ENCODE results near the gene RAB11FIP3.
"Not testable (repeated sequence)": the region's sequence is repeated elsewhere in the genome, so short reads cannot be mapped to it uniquely, and the experiment has no call there.

RAB11FIP3 gene

DNA sequence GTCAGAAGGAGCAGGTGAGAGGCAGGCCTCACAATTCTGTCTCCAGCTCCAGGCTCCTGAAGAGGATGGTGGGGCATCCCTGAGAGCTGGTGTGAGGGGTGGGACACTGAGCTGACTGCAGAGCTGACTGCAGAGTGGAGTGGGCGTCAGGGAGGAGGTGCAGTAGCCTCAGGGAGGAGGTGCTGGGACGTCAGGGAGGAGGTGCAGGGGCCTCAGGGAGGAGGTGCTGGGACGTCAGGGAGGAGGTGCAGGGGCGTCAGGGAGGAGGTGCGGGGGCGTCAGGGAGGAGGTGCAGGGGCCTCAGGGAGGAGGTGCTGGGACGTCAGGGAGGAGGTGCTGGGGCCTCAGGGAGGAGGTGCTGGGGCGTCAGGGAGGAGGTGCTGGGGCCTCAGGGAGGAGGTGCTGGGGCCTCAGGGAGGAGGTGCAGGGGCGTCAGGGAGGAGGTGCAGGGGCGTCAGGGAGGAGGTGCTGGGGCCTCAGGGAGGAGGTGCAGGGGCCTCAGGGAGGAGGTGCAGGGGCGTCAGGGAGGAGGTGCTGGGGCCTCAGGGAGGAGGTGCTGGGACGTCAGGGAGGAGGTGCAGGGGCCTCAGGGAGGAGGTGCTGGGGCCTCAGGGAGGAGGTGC, 41.9 kb downstream of the RAB11FIP3 start:
- not testable (repeated sequence) for DNase-seq (ENCODE audit: low read depth)

DNA sequence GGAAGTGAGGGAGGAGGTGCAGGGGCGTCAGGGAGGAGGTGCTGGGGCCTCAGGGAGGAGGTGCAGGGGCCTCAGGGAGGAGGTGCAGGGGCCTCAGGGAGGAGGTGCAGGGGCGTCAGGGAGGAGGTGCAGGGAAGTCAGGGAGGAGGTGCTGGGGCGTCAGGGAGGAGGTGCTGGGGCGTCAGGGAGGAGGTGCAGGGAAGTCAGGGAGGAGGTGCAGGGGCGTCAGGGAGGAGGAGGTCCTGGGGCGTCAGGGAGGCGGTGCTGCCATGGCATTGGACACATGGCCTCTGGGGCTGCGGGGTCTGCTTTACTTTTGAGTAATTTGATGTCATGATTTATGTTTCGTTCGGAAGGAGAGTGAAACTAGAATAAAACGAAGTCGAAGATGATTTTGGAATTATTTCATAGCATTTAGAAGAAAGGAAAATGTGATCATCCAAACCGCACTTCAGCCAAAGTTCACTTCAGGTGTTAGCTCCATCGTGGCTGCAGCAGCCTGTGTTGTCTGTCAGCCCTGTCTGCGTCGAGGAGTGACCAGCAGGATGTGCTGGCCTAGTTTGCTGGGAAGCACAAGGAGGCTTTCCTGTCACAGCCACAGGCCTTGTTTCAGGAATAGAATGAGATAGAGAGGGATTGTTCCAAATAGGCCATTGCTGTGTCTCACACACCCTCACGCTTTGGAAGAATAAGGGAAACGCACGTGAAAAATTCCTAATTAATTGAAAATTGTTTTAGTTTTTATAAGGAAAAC, 42.8 kb downstream of the RAB11FIP3 start:
- no peak for DNase-seq (ENCODE audit: low read depth)

DNA sequence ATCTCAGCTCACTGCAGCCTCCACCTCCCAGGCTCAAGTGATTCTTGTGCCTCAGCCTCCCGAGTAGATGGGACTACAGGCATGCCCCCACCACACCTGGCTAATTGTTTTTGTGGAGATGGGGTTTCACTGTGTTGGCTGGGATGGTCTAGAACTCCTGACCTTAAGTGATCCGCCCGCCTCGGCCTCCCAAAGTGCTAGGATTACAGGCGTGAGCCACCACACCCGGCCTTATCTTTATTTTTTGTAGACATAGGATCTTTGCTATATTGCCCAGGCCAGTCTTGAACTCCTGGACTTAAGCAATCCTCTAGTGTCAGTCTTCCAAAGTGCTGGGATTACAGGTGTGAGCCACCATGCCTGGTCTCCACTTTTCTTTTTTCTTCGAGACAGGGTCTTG, 44.0 kb downstream of the RAB11FIP3 start:
- not testable (repeated sequence) for DNase-seq (ENCODE audit: low read depth)

DNA sequence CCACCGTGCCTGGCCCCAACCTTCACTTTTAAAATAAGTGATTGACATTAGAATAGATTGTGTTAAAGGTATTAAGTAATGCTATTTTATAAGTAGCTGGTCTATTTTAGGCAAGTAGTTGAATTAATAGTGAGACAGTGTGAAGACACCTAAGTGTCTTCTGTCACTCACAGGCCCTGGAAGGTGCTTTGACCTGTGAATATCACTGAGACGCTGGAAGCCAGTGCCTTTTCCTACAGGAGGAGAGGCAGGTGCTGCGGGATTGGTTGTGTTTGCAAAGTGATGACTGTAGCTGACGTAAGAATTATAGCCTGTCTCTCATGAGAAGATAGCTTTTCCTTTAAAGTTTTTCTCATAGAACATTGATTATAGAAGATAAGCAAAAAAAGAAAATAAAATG, 45.0 kb downstream of the RAB11FIP3 start:
- no peak for DNase-seq (ENCODE audit: low read depth)

DNA sequence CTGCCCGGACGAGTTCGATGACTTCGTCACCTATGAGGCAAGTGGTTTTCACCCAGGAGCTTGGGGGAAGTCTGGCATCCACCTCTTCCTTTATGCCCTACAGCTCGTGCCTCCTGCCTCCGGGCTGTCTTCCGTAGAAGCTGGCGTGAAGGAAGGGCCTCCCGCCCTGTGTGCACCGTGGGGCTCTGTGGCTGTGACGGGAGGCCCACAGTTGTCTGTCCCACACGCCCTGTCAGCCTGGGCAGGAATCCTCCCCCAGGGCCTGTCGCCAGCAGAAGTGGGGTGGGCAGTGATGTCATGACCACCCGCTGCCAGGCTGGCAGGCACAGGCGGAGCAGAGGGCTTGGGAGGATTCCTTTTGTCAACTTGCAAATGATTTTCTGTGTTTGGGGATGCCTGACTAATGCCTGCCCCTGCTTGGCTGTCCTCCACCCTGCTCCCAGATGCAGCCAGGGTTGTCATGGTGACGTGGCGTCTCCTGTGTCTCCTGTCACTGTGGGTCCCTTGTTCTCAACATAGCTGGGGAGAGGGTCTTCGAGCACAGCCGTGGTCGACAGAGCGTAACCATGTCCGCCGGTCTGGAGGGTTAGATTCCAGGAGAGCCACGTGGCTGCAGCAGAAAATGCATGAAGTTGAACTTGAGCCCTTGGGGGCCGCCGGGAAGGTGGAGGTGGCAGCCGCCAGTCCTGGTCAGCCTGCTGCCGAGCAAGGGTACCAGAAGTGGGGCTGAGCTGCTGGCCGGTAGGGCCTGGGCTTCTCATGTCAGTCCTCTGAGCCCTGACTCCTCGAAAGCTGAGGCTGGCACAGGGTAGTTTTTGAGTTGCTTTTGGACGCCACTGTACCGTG, 46.1 kb downstream of the RAB11FIP3 start:
- no peak for DNase-seq (ENCODE audit: low read depth)

DNA sequence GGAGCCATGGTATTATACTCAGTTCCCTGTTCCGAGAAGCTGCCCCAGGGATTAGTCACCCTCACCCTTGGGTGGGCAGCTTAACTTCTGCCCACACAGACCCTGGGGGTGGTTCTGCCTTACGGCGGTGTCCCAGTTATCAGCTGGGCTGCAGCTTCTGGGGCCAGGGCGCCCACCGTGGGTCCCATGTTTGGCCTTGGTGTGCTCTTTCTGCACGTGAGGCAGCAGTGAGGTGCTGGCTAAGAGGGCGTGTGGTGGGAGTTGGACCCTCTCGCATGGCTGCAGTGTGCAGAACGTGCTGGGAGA, 46.7 kb downstream of the RAB11FIP3 start:
- no peak for DNase-seq (ENCODE audit: low read depth)

DNA sequence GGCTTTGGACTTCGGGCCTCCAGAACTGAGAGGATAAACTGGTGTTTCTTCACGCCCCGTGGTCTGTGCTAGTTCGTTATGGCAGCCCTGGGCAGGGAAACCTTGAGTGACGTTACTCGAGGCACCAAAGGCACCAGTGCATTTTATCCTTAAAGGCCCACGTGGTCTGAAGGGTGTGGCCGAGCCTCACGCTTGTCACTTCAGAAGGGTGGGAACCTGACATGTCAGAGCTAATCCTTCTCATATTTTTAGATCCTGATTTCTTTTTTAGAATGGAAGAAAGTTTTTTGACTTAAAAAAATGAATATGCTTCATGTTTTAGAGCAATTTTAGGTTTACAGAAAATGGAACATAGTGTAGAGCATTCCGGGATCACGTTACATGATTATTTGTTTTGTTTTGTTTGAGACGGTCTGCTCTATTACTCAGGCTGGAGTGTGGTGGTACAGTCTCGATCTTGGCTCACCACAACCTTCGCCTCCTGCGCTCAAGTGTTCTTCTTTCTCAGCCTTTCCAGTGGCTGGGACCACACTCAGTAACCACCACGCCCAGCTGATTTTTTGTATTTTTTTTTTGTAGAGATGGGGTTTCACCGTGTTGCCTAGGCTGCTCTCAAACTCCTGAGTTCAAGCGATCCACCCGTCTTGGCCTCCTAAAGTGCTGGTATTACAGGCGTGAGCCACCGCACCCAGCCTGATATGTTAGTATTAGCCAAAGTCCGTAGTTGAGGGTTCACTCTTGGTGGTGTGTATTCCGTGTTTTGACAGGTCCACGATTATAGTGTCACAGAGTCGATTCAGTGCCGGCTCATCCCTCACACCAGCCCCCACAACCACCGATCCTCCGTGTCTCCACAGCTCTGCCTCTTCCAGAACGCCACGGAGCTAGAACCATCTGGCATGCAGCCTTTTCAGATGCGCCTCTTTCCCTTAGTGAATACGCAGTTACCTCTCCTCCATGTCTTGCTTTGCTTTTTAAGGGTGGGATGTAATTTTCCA, 47.9 kb downstream of the RAB11FIP3 start:
- no peak for DNase-seq (ENCODE audit: low read depth)

DNA sequence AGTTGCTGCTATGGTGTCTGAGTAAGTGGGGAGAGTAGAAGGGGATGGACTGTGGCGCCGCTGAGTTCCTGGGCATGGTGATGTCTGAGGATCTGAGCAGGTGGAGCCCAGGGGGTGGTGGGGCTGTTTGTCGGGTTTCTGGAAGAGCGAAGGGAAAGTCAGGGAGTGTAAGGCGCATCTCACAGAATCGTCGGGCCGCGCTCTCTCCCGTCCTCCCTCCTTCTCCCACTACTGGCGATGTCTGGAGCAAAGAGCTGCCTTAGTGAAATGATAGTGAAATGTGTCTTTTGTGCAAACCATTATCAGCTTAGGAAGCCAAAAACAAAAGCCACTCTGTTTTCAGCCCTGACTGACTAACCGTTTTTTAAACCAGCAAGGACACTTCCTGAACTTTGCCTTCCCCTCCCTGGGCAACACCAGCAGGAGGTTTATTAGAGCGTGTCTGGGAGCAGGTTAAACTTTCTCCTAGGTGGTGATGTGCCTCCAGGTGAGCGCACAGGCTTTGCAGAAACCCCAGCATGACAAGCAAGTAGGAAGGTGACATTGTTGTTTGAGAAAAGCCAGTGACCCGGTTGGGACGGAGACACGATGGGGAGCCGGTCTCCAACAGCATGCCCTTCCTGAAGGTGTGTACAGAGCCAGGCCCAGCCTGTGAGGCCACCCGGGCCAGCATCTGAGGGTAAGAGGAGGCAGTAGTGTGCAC, 49.1 kb downstream of the RAB11FIP3 start:
- DNase-seq (ENCODE audit: low read depth): no peak

DNA sequence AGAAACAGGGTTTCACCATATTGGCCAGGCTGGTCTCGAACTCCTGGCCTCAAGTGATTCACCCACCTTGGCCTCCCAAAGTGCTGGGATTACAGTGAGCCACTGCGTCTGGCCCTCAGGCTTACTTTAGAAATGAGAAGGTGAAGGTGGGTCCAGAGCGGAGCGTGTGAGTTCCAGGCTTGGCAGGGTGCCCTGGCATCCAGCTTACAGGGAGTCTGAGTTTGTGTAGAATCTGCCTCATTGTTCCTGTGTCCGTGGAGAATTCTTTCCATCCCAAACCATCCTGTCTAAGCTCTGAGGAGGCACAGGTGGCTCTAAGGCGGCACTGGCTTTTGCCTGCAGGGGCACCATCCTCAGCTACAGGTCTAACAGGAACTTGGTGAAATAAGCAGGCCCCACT, 50.6 kb downstream of the RAB11FIP3 start:
- DNase-seq (ENCODE audit: low read depth): no peak

DNA sequence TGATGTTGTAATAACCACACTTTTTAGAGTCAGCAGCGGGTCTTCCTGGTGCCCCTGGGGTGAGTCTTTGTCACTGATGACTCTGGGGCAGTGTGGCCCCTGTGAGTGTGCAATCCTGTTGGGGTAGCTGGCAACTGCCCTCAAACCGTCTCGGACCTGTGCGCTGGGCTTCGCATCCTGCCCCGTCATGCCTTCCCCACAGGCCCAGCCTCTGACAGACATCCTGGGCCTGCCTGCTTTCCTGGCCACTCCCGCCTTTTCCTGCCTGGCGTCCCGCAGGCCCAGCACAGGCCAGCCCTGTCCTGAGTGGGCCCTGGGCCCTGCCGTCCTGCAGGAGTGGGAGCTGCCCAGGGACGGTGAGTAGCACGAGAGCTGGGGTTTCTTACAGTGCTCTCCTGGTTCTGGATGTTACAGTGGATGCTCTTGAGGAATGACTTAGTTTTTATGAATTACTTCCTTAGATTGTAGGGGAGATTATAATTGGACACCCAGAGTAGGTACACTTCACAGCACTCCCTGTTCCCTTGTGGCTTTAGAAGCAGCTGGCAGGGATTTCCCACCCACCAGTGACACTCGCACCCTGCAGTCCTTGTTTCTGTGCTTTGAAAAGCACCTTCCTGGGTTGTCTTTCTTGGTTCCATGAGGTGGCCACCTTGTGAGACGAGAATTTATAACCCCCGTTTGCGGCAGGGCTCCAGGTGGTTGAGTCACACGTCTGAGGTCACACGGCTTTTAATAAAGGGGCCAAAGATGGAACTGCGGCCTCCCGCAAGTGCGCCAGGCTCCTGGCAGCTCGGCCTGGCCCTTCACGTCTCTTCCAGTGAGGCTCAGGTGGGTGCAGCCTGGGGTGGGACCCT, 52.1 kb downstream of the RAB11FIP3 start:
- no peak for DNase-seq (ENCODE audit: low read depth)

DNA sequence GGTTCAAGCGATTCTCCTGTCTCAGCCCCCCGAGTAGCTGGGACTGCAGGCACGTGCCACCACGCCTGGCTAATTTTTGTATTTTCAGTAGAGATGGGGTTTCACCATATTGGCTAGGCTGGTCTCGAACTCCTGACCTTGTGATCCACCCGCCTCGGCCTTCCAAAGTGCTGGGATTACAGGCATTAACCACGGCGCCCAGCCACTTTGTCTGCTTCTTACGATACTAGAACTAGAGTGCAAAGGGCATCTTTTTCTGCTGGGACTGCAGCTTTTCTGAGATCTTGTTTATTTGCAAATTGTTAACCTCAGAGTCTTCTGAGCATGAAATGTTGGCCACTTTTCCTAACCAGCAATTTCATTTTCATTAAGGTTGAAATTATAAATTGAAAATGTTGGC, 52.8 kb downstream of the RAB11FIP3 start:
- not testable (repeated sequence) for DNase-seq (ENCODE audit: low read depth)

DNA sequence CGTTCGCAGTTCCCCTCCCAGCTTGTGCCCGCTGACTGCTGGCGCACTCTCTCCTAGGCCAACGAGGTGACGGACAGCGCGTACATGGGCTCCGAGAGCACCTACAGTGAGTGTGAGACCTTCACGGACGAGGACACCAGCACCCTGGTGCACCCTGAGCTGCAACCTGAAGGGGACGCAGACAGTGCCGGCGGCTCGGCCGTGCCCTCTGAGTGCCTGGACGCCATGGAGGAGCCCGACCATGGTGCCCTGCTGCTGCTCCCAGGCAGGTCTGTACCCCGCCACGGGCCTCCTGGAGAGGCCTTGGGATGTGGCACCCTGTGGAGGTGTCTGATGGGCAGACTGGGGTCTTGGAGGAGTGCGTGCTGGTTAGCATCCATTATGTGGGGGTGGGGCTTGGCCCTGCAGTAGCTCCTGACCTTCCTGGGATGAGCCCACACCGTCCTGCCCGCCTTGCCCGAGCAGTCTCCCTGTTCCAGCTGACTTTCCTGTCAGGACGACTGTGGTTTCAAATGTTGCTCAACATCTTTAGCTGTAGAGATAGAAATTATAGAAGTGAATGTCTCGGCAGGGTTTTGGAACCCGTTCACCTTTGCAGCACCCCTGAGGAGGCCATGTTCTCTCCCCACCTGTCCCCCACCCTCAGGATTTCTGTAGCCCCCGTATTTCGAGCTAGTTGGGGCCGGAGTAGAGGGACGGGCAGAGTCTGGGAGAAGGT, 57.2 kb downstream of the RAB11FIP3 start:
- DNase-seq (ENCODE audit: low read depth): no peak

DNA sequence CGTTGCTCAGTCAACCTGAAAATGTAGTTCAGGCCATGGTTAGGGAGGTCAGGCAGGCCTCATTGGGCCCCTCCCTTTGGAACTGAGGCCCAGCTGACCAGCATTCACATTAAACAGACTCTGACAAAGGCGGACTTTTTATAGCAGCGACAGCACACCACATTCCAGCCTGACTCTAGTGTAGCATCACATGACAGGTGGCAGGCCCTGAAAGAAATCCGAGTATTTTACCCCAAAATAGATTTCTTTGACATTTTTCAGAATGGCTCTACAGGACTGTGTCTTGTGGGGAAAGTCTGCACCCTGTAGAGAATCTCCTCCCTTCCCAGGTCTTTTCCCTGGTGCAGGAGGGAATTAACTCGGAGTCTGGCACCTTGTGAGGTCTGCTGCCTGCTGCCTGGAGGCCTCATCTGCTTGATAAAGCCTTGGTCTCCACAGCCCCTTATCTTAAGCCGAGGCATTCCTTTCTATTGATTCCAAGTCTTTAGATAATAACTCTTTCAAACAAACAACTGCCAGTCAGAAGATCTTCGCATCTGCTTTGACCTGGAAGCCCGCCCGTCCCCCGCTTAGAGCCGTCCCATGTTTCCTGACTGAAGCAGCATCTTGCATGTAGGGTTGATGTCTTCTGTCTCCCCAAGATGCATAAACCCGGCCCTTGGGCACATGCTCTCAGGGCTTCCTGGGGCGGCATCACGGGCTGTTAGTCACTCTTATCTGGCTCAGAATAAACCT, 58.1 kb downstream of the RAB11FIP3 start:
- DNase-seq (ENCODE audit: low read depth): no peak

DNA sequence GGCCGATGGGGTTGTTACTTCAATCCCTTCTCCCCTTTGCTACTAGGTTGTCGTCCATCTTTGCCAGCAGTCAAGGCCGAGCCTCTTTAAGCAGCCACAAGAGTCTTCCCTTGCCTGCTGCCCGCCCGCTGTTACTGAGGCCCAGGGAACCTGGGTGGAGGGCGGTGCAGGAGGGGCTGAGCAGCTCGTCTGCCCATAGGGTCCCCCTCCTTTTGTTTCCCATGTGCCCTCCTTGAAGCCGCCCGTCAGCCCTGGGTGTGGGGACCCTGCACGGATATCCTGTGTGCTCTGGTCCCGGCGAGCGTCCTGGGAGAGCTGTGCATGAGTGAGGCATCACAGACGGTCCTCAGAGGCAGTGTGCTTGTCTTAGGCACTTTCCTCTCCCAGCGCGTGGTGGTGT, 64.2 kb downstream of the RAB11FIP3 start:
- no peak for DNase-seq (ENCODE audit: low read depth)

DNA sequence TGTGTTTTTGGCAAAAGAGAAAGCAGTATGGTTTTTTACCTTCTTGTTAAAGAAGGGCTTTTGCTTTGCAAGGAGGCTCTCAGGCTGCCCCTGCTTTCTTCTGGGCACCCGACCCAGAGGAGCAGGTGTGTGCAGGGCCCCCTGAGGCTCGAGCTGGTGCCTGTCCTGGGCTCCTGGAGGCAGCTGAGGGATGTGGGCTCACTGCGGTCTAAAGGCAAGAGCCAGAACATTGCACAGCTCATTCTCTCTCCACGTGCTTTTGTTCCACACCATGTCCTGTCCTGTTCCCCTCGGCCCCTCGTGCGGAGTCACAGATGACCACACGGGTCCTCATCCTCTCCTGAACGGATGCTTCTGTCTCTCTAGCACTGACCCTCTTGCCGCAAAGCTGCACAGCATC, 65.3 kb downstream of the RAB11FIP3 start:
- no peak for DNase-seq (ENCODE audit: low read depth)

DNA sequence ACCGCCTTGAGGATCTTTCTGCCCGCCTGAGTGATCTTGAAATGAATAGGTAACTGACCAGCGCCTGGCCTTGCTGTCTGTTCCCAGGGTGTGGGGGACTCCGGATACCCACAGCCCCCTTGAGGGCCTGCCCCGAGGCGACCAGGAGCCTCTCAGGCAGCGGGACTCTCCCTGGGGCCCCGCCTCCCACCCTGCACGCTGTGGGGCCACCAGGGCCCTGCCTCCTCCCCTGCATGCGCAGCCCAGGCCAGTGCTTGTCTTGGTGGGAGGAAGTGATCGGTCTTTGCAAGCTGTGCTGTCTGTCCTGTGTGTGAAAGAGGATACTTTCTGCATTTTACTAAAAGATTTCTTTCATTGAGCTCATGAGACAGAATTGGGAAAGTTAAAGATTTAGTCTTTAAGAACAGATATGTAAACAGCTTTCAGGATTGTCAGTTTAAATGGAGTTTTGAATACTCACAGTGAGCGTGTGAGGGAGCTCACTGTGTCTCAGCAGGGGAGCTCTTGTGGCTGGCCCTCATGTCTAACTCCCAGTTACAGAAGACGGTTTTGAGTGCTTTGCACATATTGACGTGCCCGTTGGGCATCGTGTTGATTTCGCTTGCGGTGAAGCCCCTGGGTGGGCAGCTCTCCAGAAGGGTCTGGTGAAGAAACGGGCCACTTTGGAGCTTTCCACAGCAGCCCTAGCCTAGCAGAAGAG, 65.9 kb downstream of the RAB11FIP3 start:
- DNase-seq (ENCODE audit: low read depth): no peak

DNA sequence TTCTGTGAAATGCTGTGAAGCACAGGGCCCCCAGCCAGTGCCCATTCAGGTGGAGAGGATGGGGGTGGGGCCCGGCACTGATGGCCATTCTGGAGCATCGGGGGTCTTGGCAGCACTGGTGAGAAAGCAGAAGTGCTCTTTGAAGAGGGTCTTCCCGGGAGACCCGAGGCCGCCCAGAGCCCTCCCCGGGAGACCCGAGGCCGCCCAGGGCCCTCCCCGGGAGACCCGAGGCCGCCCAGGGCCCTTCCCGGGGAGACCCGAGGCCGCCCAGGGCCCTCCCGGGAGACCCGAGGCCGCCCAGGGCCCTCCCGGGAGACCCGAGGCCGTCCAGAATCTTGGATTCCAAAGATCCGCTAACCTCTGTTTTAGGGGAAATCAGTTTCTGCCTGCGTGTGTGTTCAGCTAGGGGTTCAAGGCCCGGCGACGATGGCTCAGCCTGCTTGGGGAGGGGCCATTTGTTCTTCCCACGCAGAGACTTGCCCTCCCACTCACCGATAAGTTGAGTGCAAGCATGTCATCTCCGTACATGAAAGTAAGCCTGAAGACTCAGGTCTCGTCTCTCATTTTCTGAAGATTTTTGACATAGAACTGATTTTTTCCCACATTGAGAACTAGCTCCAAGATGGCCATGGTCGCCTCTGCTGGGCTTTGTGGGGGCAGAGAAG, 66.9 kb downstream of the RAB11FIP3 start:
- no peak for DNase-seq (ENCODE audit: low read depth)

DNA sequence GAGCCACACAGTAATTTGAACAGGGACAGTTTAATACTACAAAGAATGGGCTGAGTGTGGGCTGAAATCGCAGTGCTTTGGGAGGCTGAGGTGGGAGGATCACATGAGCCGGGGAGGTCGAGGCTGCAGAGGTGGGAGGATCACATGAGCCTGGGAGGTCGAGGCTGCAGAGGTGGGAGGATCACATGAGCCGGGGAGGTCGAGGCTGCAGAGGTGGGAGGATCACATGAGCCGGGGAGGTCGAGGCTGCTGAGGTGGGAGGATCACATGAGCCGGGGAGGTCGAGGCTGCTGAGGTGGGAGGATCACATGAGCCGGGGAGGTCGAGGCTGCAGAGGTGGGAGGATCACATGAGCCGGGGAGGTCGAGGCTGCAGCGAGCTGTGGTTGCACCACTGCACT, 69.2 kb downstream of the RAB11FIP3 start:
- DNase-seq (ENCODE audit: low read depth): not testable (repeated sequence)

All from stimulated activated CD8-positive, alpha-beta memory T cell treated with anti-CD3 and anti-CD28 coated beads, Interleukin-15, amount 100 ng/mL, for 1 hour (primary cell).